Endothelial cell of umbilical vein (primary cell): ENCODE measurements around the gene IRF9. TPM values are rescaled to one million over a fixed set of nuclear protein-coding genes. Genes with fewer than 3 reads are reported as not detected.

Experiments used
- BruUV-seq: library from RNA; stranded (reverse); fragments of 400-500 nt; replicated peaks from 2 replicates; lab custom pipeline; 2021; lab: Mats Ljungman, UMichigan
- CTCF ChIA-PET: fragments of 300-600, 350-600 bp; sonication (Branson Sonifier 250); formaldehyde crosslinking; loops from one replicate; lab custom pipeline; 2021; ENCODE audit warnings: antibody characterized with exemption, inconsistent platforms; lab: Charles Lee
- POLR2A ChIA-PET: fragments of 300-600, 350-600 bp; sonication (Branson Sonifier 250); formaldehyde crosslinking; loops from one replicate; lab custom pipeline; 2021; ENCODE audit warnings: antibody characterized with exemption, inconsistent platforms; lab: Charles Lee
- DNase-seq: peaks from one replicate; pipeline ENCODE4 v3.0.0-alpha.2; 2011; ENCODE audit warnings: low read depth, low spot score
- FAIRE-seq: peaks from 2 replicates; lab custom pipeline; 2011; peaks lifted over from hg19 to GRCh38; lab: Jason Lieb, UNC
- H2AFZ ChIP-seq: 2 replicates; pipeline ENCODE4 v1.6.0; 2012; ENCODE audit warnings: low read depth, low read length, control low read depth, inconsistent platforms
- H3K27ac ChIP-seq: 2 replicates; pipeline ENCODE4 v1.5.1; 2011; ENCODE audit warnings: low read depth, mild to moderate bottlenecking, control low read depth, low read length, moderate library complexity; ENCODE audit not compliant: insufficient read depth
- H3K27me3 ChIP-seq, 2 experiments: 2 replicates each; pipeline versions ENCODE4 v1.6.0 to v1.6.1; 2011; ENCODE audit warnings: low read length in 2 of 2, mixed read lengths in 1 of 2; ENCODE audit not compliant: control insufficient read depth in 2 of 2, insufficient read depth in 2 of 2
- H3K36me3 ChIP-seq, 2 experiments: 2 replicates in 1 of 2; 3 replicates in 1 of 2; pipeline ENCODE4 v1.5.1; 2011; ENCODE audit warnings: low read length in 2 of 2, mild to moderate bottlenecking in 1 of 2, moderate library complexity in 1 of 2; ENCODE audit not compliant: control insufficient read depth in 2 of 2, insufficient read depth in 2 of 2; ENCODE audit errors: extremely low read depth in 1 of 2
- H3K4me1 ChIP-seq: 3 replicates; pipeline ENCODE4 v1.5.1; 2011; ENCODE audit warnings: mild to moderate bottlenecking, low read length; ENCODE audit not compliant: control insufficient read depth, insufficient read depth; ENCODE audit errors: extremely low read depth
- H3K4me2 ChIP-seq: 2 replicates; pipeline ENCODE4 v1.6.1; 2011; ENCODE audit warnings: low read length, control low read depth, mixed read lengths; ENCODE audit not compliant: insufficient read depth
- H3K4me3 ChIP-seq, 3 experiments: fragments of 200-600 bp in 1 of 3; sonication (generic), shearing (Covaris generic) in 1 of 3; replicated peaks in 1 of 3; 2 replicates each; pipeline ENCODE4 v1.5.1; 2011 to 2016; ENCODE audit warnings: control low read depth in 3 of 3, low read length in 3 of 3, mild to moderate bottlenecking in 2 of 3, inconsistent platforms in 1 of 3, low read depth in 1 of 3, moderate library complexity in 1 of 3; ENCODE audit not compliant: insufficient read depth in 1 of 3
- H3K79me2 ChIP-seq: 2 replicates; pipeline ENCODE4 v1.6.0; 2012; ENCODE audit warnings: low read length, inconsistent platforms; ENCODE audit not compliant: control insufficient read depth, insufficient read depth
- H3K9ac ChIP-seq: replicated peaks from 2 replicates; pipeline ENCODE3; 2011; ENCODE audit warnings: low read length, control low read depth; ENCODE audit not compliant: insufficient read depth; ENCODE audit errors: extremely low read depth
- H3K9me1 ChIP-seq: replicated peaks from 3 replicates; pipeline ENCODE4 v1.6.0; 2011; ENCODE audit warnings: mild to moderate bottlenecking, low read length; ENCODE audit not compliant: control insufficient read depth, insufficient read depth; ENCODE audit errors: extremely low read depth
- H3K9me3 ChIP-seq: replicated peaks from 2 replicates; pipeline ENCODE4 v1.5.1; 2012; ENCODE audit warnings: low read length, inconsistent platforms; ENCODE audit not compliant: control insufficient read depth, insufficient read depth
- H4K20me1 ChIP-seq: replicated peaks from 2 replicates; pipeline ENCODE3; 2011; ENCODE audit warnings: mild to moderate bottlenecking, low read length; ENCODE audit not compliant: control insufficient read depth, insufficient read depth; ENCODE audit errors: extremely low read depth
- CTCF ChIP-seq, 2 donors: IDR thresholded peaks; 1 replicate in 1 of 2; 2 replicates in 1 of 2; pipeline ENCODE4 v1.5.1; 2011; ENCODE audit warnings: low read length in 2 of 2, mild to moderate bottlenecking in 2 of 2, moderate library complexity in 2 of 2, control low read depth in 1 of 2, inconsistent platforms in 1 of 2, low read depth in 1 of 2; ENCODE audit not compliant: insufficient read depth in 1 of 2; ENCODE audit errors: extremely low read depth in 1 of 2
- EZH2 ChIP-seq: IDR thresholded peaks from 2 replicates; pipeline ENCODE4 v1.6.1; 2012; ENCODE audit warnings: borderline replicate concordance, low read depth, mild to moderate bottlenecking, moderate library complexity, low read length, inconsistent platforms; ENCODE audit not compliant: severe bottlenecking
- FOS ChIP-seq: IDR thresholded peaks from 2 replicates; pipeline ENCODE4 v1.6.1; 2011; ENCODE audit warnings: mild to moderate bottlenecking, low read length, moderate library complexity, borderline replicate concordance; ENCODE audit not compliant: insufficient read depth
- GATA2 ChIP-seq: IDR thresholded peaks from 2 replicates; pipeline ENCODE4 v1.7.0; 2011; ENCODE audit warnings: low read depth, mild to moderate bottlenecking, moderate library complexity, mixed read lengths, low read length; ENCODE audit not compliant: insufficient read length, insufficient read depth
- JUN ChIP-seq: IDR thresholded peaks from 2 replicates; pipeline ENCODE4 v1.6.1; 2011; ENCODE audit warnings: borderline replicate concordance, low read depth; ENCODE audit not compliant: insufficient read length, insufficient read depth
- MAX ChIP-seq: IDR thresholded peaks from 2 replicates; pipeline ENCODE4 v1.6.1; 2011; ENCODE audit not compliant: insufficient read depth, insufficient read length
- MYC ChIP-seq: IDR thresholded peaks from one replicate; pipeline ENCODE4 v1.6.1; 2011; ENCODE audit warnings: mild to moderate bottlenecking, low read depth, low read length
- POLR2A ChIP-seq: IDR thresholded peaks from 2 replicates; pipeline ENCODE4 v1.6.1; 2012; ENCODE audit warnings: low read depth, mild to moderate bottlenecking, control low read depth, low read length
- POLR2AphosphoS5 ChIP-seq: IDR thresholded peaks from 2 replicates; pipeline ENCODE4 v1.6.1; 2012; ENCODE audit warnings: low read depth, mild to moderate bottlenecking, control low read depth, low read length, moderate library complexity; ENCODE audit not compliant: insufficient read depth
- dilution Hi-C: fragments of 300-500 bp; cut with MboI; formaldehyde crosslinking; loops from one replicate; pipeline ENCODE4 v1.15.0; 2019; ENCODE audit warnings: low sequenced_read_pairs; ENCODE audit not compliant: extremely low pct_ligation_motif_present
- intact Hi-C: fragments of 100-400 bp; cut with micrococcal nuclease; formaldehyde crosslinking; loops from one replicate; pipeline ENCODE4 v1.10.0; 2022
- polyA plus RNA-seq, 4 experiments: library from polyadenylated mRNA; depleted of rRNA in 3 of 4; stranded (reverse) in 3 of 4; unstranded in 1 of 4; fragments of >200 nt; gene quantifications; 2 replicates each; pipeline versions ENCODE4 v1.2.1 to v1.2.3, GENCODE V29; 2011 to 2012; ENCODE audit warnings: missing spikeins in 1 of 4
- total RNA-seq: library from RNA; stranded (reverse); gene quantifications from 2 replicates; pipeline ENCODE4 v1.2.3, GENCODE V29; 2021

IRF9 gene
- total and polyA plus RNA-seq, 2 donors (not counting 3 experiments of a cell fraction or from before 2014, with no cell fraction given) = 44.6 to 46.1 TPM

GRCh38 chr14:24160499-24160849 lies 591 bp upstream of the IRF9 start:
- H3K4me1 ChIP-seq = peaks cover 16% of the 10 kb centered on the region
- intact Hi-C loops (loop anchor here (2.0 kb wide), 3 partner anchors 28 to 146 kb away; partner anchors contain the start of gene IPO4), dilution Hi-C loops (no loop called here)
- no peak overlapping the region for H3K4me3 ChIP-seq
- H3K79me2 ChIP-seq = peaks cover 9% of the 10 kb centered on the region
- DNase-seq (no peak), FAIRE-seq (no peak)
- no peaks in the 10 kb centered on the region for H3K27me3 ChIP-seq
- H2AFZ ChIP-seq = no peak overlapping the region
- no peak overlapping the region for H3K27ac ChIP-seq
- TF ChIP-seq POLR2AphosphoS5 (no peak), CTCF (IDR thresholded peaks at IDR 0.05; ENCODE audit: extremely low read depth in 1 of 2, insufficient read depth in 1 of 2, low read depth in 1 of 2, low read length in 2 of 2) (no peak), EZH2 (no peak), MYC (no peak), MAX (no peak), POLR2A (no peak), GATA2 (no peak), FOS (no peak), JUN (no peak)
- H3K9ac ChIP-seq = no peak overlapping the region
- no peaks in the 10 kb centered on the region for H4K20me1 ChIP-seq
- BruUV-seq = no TSS peak
- ChIA-PET POLR2A (interaction anchor here (1.0 to 1.6 kb wide), 3 partner anchors 15 to 25 kb away, joined by 3 to 6 read pairs (median 3); partner anchors contain the start of gene EMC9), CTCF (interaction anchor here (1.1 to 3.4 kb wide), 21 partner anchors 11 to 148 kb away, joined by 3 to 63 read pairs (median 9); partner anchors contain the start of genes CIDEB, DCAF11, EMC9 and LTB4R2)
- H3K9me3 ChIP-seq = no peaks in the 10 kb centered on the region
- H3K9me1 ChIP-seq = no peaks in the 10 kb centered on the region
- H3K4me2 ChIP-seq = no peak overlapping the region
- peaks cover 29 to 58% of the 10 kb centered on the region in 2 experiments for H3K36me3 ChIP-seq
